ENCODE data around the gene THSD7B.

Gene THSD7B

GRCh38 chr2:137659616-137660015 is 894.3 kb downstream of the THSD7B start (continued):
- TF ChIP-seq ESRRG (CRISPR knock-in tag; IDR thresholded peaks at IDR 0.05) (no peak), CREB5 (CRISPR knock-in tag; IDR thresholded peaks at IDR 0.05; ENCODE audit: low read depth) (no peak), ZNF8 (CRISPR knock-in tag; IDR thresholded peaks at IDR 0.05) (no peak), CSDC2 (CRISPR knock-in tag; IDR thresholded peaks at IDR 0.05) (no peak)

- TF ChIP-seq ZNF8 (CRISPR knock-in tag; IDR thresholded peaks at IDR 0.05) (no peak), BACH2 (CRISPR knock-in tag; IDR thresholded peaks at IDR 0.05; ENCODE audit: borderline replicate concordance) (no peak), TOX (CRISPR knock-in tag; IDR thresholded peaks at IDR 0.05; ENCODE audit: borderline replicate concordance) (no peak)
- no peak for ATAC-seq
These were observed 904.8 kb downstream of the THSD7B start for GRCh38 chr2:137670111-137670510.

- no peak for TF ChIP-seq ZC3H10 (CRISPR knock-in tag; IDR thresholded peaks at IDR 0.05)
These were observed 907.7 kb downstream of the THSD7B start for GRCh38 chr2:137672989-137673552.

GRCh38 chr2:137674991-137675390 is 909.6 kb downstream of the THSD7B start:
- TF ChIP-seq TSHZ2 (CRISPR knock-in tag; IDR thresholded peaks at IDR 0.05): no peak
- TF ChIP-seq ZNF70 (CRISPR knock-in tag; IDR thresholded peaks at IDR 0.05): no peak
- no peak for TF ChIP-seq ZNF565 (CRISPR knock-in tag; conservative IDR thresholded peaks at IDR 0.05; ENCODE audit: low read depth)
- TF ChIP-seq OSR1 (CRISPR knock-in tag; IDR thresholded peaks at IDR 0.05): no peak
- no peak for TF ChIP-seq POU6F1 (CRISPR knock-in tag; IDR thresholded peaks at IDR 0.05; ENCODE audit: borderline replicate concordance, low read depth)
- no peak for TF ChIP-seq CSRNP3 (CRISPR knock-in tag; IDR thresholded peaks at IDR 0.05)
- no peak for TF ChIP-seq TOX (CRISPR knock-in tag; IDR thresholded peaks at IDR 0.05; ENCODE audit: borderline replicate concordance)
- no peak for TF ChIP-seq ZFP30 (CRISPR knock-in tag; IDR thresholded peaks at IDR 0.05)
- no peak for TF ChIP-seq TCF4 (CRISPR knock-in tag; IDR thresholded peaks at IDR 0.05; ENCODE audit: borderline replicate concordance)
- no peak for TF ChIP-seq ESRRG (CRISPR knock-in tag; IDR thresholded peaks at IDR 0.05)
- no peak for TF ChIP-seq SNAI2 (CRISPR knock-in tag; IDR thresholded peaks at IDR 0.05)
- no peak for TF ChIP-seq CREB5 (CRISPR knock-in tag; IDR thresholded peaks at IDR 0.05; ENCODE audit: low read depth)
- ATAC-seq: no peak

More at GRCh38 chr2:137672989-137673552, 907.7 kb downstream of the THSD7B start:
- no peak for ATAC-seq

- no peak for TF ChIP-seq PPARA (CRISPR knock-in tag; IDR thresholded peaks at IDR 0.05; ENCODE audit: borderline replicate concordance)
- ATAC-seq: no peak
These were observed 910.4 kb downstream of the THSD7B start for GRCh38 chr2:137675584-137676327.

All from SK-N-SH treated with all-trans-retinoic acid at 6 μM for 48 hours (cell line).